ENCODE measurements around the gene UBC. TPM values are rescaled to one million over a fixed set of nuclear protein-coding genes. Genes with fewer than 3 reads are reported as not detected.

UBC gene
- total RNA-seq, 1 experiment from 2014 or later: 1,053 TPM

GRCh38 chr12:124872068-124872719 lies 42.3 kb downstream of the UBC start:
- CTCF ChIA-PET: no interaction called here
- Histone ChIP-seq H3K4me3 (ENCODE audit: low read depth, low read length, poor library complexity, severe bottlenecking) (no peak overlapping the region), H3K9me3 (ENCODE audit: low read depth, low read length, poor library complexity, severe bottlenecking) (no peaks in the 10 kb centered on the region), H3K4me1 (ENCODE audit: insufficient read depth, low read length, poor library complexity, severe bottlenecking) (no peaks in the 10 kb centered on the region), H3K36me3 (ENCODE audit: insufficient read depth, low read length, poor library complexity, severe bottlenecking) (no peaks in the 10 kb centered on the region), H3K27me3 (replicated peaks; ENCODE audit: insufficient read depth, low read depth, low read length, poor library complexity) (no peaks in the 10 kb centered on the region), H3K27ac (ENCODE audit: low read depth, low read length, poor library complexity, severe bottlenecking) (no peak overlapping the region)
- POLR2A ChIA-PET (ENCODE audit: low non-redundant PET): no interaction called here
- no TSS peak for BruUV-seq (replicated peaks)
- intact Hi-C loops (cut with micrococcal nuclease; ENCODE audit: unreplicated experiment): no loop called here
- no peak for DNase-seq (ENCODE audit: low spot score)
- no peak for TF ChIP-seq CTCF (conservative IDR thresholded peaks at IDR 0.05; ENCODE audit: low read depth, low read length)
- no peak for TF ChIP-seq EZH2 (IDR thresholded peaks at IDR 0.05; ENCODE audit: borderline replicate concordance, low read depth, low read length, poor library complexity, severe bottlenecking)

- no TSS peak for BruUV-seq (replicated peaks)
- H3K9me3 ChIP-seq (ENCODE audit: low read depth, low read length, poor library complexity, severe bottlenecking): no peaks in the 10 kb centered on the region
- no peak overlapping the region for H3K4me3 ChIP-seq (ENCODE audit: low read depth, low read length, poor library complexity, severe bottlenecking)
- H3K27ac ChIP-seq (ENCODE audit: low read depth, low read length, poor library complexity, severe bottlenecking): no peak overlapping the region
- intact Hi-C loops (cut with micrococcal nuclease; ENCODE audit: unreplicated experiment): no loop called here
- DNase-seq (ENCODE audit: low spot score): no peak
- no peaks in the 10 kb centered on the region for H3K27me3 ChIP-seq (replicated peaks; ENCODE audit: insufficient read depth, low read depth, low read length, poor library complexity)
- H3K4me1 ChIP-seq (ENCODE audit: insufficient read depth, low read length, poor library complexity, severe bottlenecking): no peaks in the 10 kb centered on the region
- POLR2A ChIA-PET (ENCODE audit: low non-redundant PET): no interaction called here
- CTCF ChIA-PET: no interaction called here
- no peaks in the 10 kb centered on the region for H3K36me3 ChIP-seq (ENCODE audit: insufficient read depth, low read length, poor library complexity, severe bottlenecking)
- TF ChIP-seq EZH2 (IDR thresholded peaks at IDR 0.05; ENCODE audit: borderline replicate concordance, low read depth, low read length, poor library complexity, severe bottlenecking): no peak
- TF ChIP-seq CTCF (conservative IDR thresholded peaks at IDR 0.05; ENCODE audit: low read depth, low read length): no peak
Observed at GRCh38 chr12:124871297-124871696, 43.2 kb downstream of the UBC start.

DNA sequence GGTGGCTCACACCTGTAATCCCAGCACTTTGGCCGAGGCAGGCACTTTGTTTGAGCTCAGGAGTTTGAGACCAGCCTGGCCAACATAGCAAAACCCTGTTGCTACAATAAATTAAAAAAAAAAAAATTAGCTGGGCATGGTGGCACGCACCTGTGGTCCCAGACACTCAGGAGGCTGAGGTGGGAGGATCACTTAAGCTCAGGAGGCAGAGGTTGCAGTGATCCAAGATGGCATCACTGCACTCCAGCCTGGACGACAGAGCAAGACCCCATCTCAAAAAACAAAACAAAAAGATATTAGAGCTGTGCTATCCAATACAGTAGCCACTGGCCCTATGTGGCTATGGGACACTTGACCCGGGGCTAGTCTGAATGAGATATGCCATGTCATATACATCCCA lies 43.9 kb downstream of the UBC start:
- POLR2A ChIA-PET (ENCODE audit: low non-redundant PET): interaction anchor here (0.6 kb wide), 1 partner anchor 262 kb away, joined by 9 read pairs; no protein-coding TSS in a partner anchor
- Histone ChIP-seq H3K36me3 (ENCODE audit: insufficient read depth, low read length, poor library complexity, severe bottlenecking) (no peaks in the 10 kb centered on the region), H3K4me3 (ENCODE audit: low read depth, low read length, poor library complexity, severe bottlenecking) (no peak overlapping the region), H3K27me3 (replicated peaks; ENCODE audit: insufficient read depth, low read depth, low read length, poor library complexity) (no peaks in the 10 kb centered on the region), H3K27ac (ENCODE audit: low read depth, low read length, poor library complexity, severe bottlenecking) (no peak overlapping the region), H3K4me1 (ENCODE audit: insufficient read depth, low read length, poor library complexity, severe bottlenecking) (no peaks in the 10 kb centered on the region), H3K9me3 (ENCODE audit: low read depth, low read length, poor library complexity, severe bottlenecking) (no peaks in the 10 kb centered on the region)
- CTCF ChIA-PET: no interaction called here
- no peak for DNase-seq (ENCODE audit: low spot score)
- TF ChIP-seq EZH2 (IDR thresholded peaks at IDR 0.05; ENCODE audit: borderline replicate concordance, low read depth, low read length, poor library complexity, severe bottlenecking) (no peak), CTCF (conservative IDR thresholded peaks at IDR 0.05; ENCODE audit: low read depth, low read length) (no peak)
- no TSS peak for BruUV-seq (replicated peaks)
- intact Hi-C loops (cut with micrococcal nuclease; ENCODE audit: unreplicated experiment): no loop called here

Data from A673 (cell line).